ENCODE results near the gene PRAMEF4.
"Not testable (repeated sequence)": the region's sequence is repeated elsewhere in the genome, so short reads cannot be mapped to it uniquely, and the experiment has no call there.

- not testable (repeated sequence) for TF ChIP-seq CTCF (IDR thresholded peaks at IDR 0.05; ENCODE audit: low read depth, low read length); EZH2phosphoT487 (IDR thresholded peaks at IDR 0.05; ENCODE audit: low read depth)
Observed at GRCh38 chr1:12878453-12878852, 7.5 kb downstream of the PRAMEF4 start.

All from OCI-LY3 (cell line).